Activated gamma-delta T cell treated with anti-CD3 and anti-CD28 coated beads, Interleukin-2, amount 50 U/mL, for 16 hours (primary cell): ENCODE measurements around the gene ENAH.

Experiments
- DNase-seq: peaks from one replicate; pipeline ENCODE4 v3.0.0-alpha.2; 2020; ENCODE audit warnings: low read depth

The ENAH gene

GRCh38 chr1:225556694-225557093, 96.2 kb downstream of the ENAH start:
- no peak for DNase-seq

- DNase-seq: no peak
These were observed 97.1 kb downstream of the ENAH start for GRCh38 chr1:225555821-225556220.

GRCh38 chr1:225554216-225554812, 98.6 kb downstream of the ENAH start:
- no peak for DNase-seq

- DNase-seq: no peak
These were observed 103.1 kb downstream of the ENAH start for GRCh38 chr1:225549821-225550220.

GRCh38 chr1:225548140-225548857, 104.6 kb downstream of the ENAH start:
- DNase-seq: no peak

- DNase-seq: no peak
These were observed 107.3 kb downstream of the ENAH start for GRCh38 chr1:225545649-225546048.

- DNase-seq: no peak
These were observed 108.0 kb downstream of the ENAH start for GRCh38 chr1:225544924-225545323.

- DNase-seq: no peak
These were observed 108.7 kb downstream of the ENAH start for GRCh38 chr1:225544263-225544662.

- DNase-seq: no peak
These were observed 109.6 kb downstream of the ENAH start for GRCh38 chr1:225543350-225543749.

- no peak for DNase-seq
These were observed 111.5 kb downstream of the ENAH start for GRCh38 chr1:225541383-225541782.

- no peak for DNase-seq
These were observed 113.3 kb downstream of the ENAH start for GRCh38 chr1:225539575-225539974.

- no peak for DNase-seq
These were observed 113.9 kb downstream of the ENAH start for GRCh38 chr1:225539069-225539468.

- no peak for DNase-seq
These were observed 115.2 kb downstream of the ENAH start for GRCh38 chr1:225537554-225538251.

GRCh38 chr1:225535280-225535679, 117.6 kb downstream of the ENAH start:
- DNase-seq: no peak

- no peak for DNase-seq
These were observed 118.2 kb downstream of the ENAH start for GRCh38 chr1:225534772-225535171.

GRCh38 chr1:225534135-225534534, 118.8 kb downstream of the ENAH start:
- DNase-seq: no peak

GRCh38 chr1:225533238-225533637, 119.7 kb downstream of the ENAH start:
- DNase-seq: no peak

- DNase-seq: no peak
These were observed 120.5 kb downstream of the ENAH start for GRCh38 chr1:225532240-225532944.

- DNase-seq: no peak
These were observed 123.2 kb downstream of the ENAH start for GRCh38 chr1:225529726-225530125.

GRCh38 chr1:225527575-225527974, 125.3 kb downstream of the ENAH start:
- DNase-seq: no peak

- DNase-seq: no peak
These were observed 126.0 kb downstream of the ENAH start for GRCh38 chr1:225526878-225527277.

GRCh38 chr1:225525377-225525776, 127.5 kb downstream of the ENAH start:
- DNase-seq: no peak

- DNase-seq: no peak
These were observed 128.4 kb downstream of the ENAH start for GRCh38 chr1:225524570-225524969.
